Thoracic aorta (tissue), 2 donors: Measurements from ENCODE around the gene ATP13A2. TPM values are rescaled to one million over a fixed set of nuclear protein-coding genes. Genes with fewer than 3 reads are reported as not detected.

Experiments used
- ATAC-seq: fragments of 150-250 bp; one replicate; pipeline ENCODE4 v1.8.0; 2017; ENCODE audit warnings: low read depth; ENCODE audit not compliant: insufficient number of reproducible peaks, low FRiP score
- DNase-seq: peaks from one replicate; pipeline ENCODE4 v3.0.0-alpha.2; 2020; ENCODE audit warnings: low spot score
- H3K27ac ChIP-seq, 2 donors: fragments of 200-600 bp; sonication (generic); 1 replicate in 1 of 2; 2 replicates in 1 of 2; pipeline ENCODE4 v1.5.1; 2016; ENCODE audit warnings: mild to moderate bottlenecking in 2 of 2, moderate library complexity in 2 of 2
- H3K27me3 ChIP-seq: fragments of 200-600 bp; sonication (generic); replicated peaks from 2 replicates; pipeline ENCODE4 v1.6.0; 2016; ENCODE audit warnings: mild to moderate bottlenecking; ENCODE audit not compliant: insufficient read depth
- H3K36me3 ChIP-seq: fragments of 200-600 bp; sonication (generic); one replicate; pipeline ENCODE4 v1.5.1; 2016
- H3K4me1 ChIP-seq, 2 donors: fragments of 200-600 bp; sonication (generic); 1 replicate in 1 of 2; 2 replicates in 1 of 2; pipeline versions ENCODE4 v1.5.1 to v1.6.0; 2016; ENCODE audit warnings: low read depth in 2 of 2, mild to moderate bottlenecking in 1 of 2; ENCODE audit not compliant: control insufficient read depth in 1 of 2
- H3K4me3 ChIP-seq: fragments of 200-600 bp; sonication (generic); 2 replicates; pipeline ENCODE4 v1.5.1; 2016; ENCODE audit warnings: mild to moderate bottlenecking
- H3K9me3 ChIP-seq: fragments of 200-600 bp; sonication (generic); 2 replicates; pipeline ENCODE4 v1.5.1; 2016
- total RNA-seq, 2 donors: library from RNA; depleted of rRNA; stranded (reverse); fragments of >200 nt; gene quantifications; one replicate each; pipeline versions ENCODE4 v1.1.0 to v1.2.3, GENCODE V29; 2016
- TF ChIP-seq, protein P1 (sequence below): fragments of 200-600 bp; sonication (generic); IDR thresholded peaks from one replicate; pipeline ENCODE4 v1.5.1; 2019; ENCODE audit warnings: antibody characterized with exemption

The ATP13A2 gene
- total RNA-seq, 2 donors from 2014 or later = 45.1 to 59.0 TPM

DNA sequence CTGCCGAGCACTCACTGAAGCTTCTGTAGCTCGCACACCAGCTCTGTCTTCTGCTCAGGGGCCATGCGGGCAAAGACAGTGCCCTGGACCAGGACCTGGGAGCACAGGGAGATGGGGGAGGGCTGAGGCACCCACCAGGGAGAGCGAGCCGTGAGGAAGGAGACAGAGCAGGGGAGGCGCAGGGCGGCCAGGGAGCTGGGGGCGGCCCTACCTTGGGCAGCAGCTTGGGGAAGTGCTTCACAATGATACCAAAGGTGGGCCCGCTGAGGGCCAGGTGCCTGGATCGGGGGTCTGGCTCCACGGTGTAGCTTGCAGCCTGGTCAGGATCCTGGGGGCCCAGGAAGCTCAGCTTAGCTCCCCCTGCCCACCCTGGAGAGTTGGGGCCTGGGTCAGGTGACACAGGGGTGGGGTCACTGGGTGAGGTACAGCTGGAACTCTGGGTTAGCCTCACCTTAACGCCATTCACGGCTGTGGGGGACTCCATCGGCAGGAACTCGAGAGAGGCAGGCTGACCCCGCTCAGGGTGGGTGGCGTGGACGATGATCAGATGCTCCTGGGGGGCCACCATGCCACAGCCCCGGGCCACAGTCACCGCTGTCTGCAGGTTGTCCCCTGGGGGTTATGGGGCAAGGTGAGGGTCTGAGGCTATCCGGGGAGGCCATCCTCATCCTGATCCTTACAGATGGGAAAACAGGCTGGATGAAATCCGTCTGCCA is 21.9 kb downstream of the ATP13A2 start:
- H3K27me3 ChIP-seq = no peaks in the 10 kb centered on the region
- TF ChIP-seq, protein P1, sequence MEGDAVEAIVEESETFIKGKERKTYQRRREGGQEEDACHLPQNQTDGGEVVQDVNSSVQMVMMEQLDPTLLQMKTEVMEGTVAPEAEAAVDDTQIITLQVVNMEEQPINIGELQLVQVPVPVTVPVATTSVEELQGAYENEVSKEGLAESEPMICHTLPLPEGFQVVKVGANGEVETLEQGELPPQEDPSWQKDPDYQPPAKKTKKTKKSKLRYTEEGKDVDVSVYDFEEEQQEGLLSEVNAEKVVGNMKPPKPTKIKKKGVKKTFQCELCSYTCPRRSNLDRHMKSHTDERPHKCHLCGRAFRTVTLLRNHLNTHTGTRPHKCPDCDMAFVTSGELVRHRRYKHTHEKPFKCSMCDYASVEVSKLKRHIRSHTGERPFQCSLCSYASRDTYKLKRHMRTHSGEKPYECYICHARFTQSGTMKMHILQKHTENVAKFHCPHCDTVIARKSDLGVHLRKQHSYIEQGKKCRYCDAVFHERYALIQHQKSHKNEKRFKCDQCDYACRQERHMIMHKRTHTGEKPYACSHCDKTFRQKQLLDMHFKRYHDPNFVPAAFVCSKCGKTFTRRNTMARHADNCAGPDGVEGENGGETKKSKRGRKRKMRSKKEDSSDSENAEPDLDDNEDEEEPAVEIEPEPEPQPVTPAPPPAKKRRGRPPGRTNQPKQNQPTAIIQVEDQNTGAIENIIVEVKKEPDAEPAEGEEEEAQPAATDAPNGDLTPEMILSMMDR = no peak
- no peaks in the 10 kb centered on the region for H3K9me3 ChIP-seq
- H3K4me3 ChIP-seq = no peak overlapping the region
- DNase-seq = no peak
- H3K4me1 ChIP-seq = no peaks in the 10 kb centered on the region
- peaks cover 29% of the 10 kb centered on the region for H3K36me3 ChIP-seq
- no peak overlapping the region for H3K27ac ChIP-seq
- ATAC-seq = no peak

- DNase-seq (no peak), ATAC-seq (no peak)
- Histone ChIP-seq H3K4me1 (peaks cover 0 to 8% of the 10 kb centered on the region in 2 donors), H3K27me3 (no peaks in the 10 kb centered on the region), H3K4me3 (no peak overlapping the region), H3K36me3 (peaks cover 29% of the 10 kb centered on the region), H3K27ac (no peak overlapping the region), H3K9me3 (no peaks in the 10 kb centered on the region)
- TF ChIP-seq, protein P1 = no peak
Measured at GRCh38 chr1:16988210-16988609, 23.5 kb downstream of the ATP13A2 start.

- Histone ChIP-seq H3K9me3 (no peaks in the 10 kb centered on the region), H3K27me3 (no peaks in the 10 kb centered on the region), H3K4me1 (peaks cover 0 to 8% of the 10 kb centered on the region in 2 donors), H3K27ac (no peak overlapping the region), H3K36me3 (peaks cover 29% of the 10 kb centered on the region), H3K4me3 (no peak overlapping the region)
- TF ChIP-seq, protein P1 = no peak
- no peak for ATAC-seq
- no peak for DNase-seq
Measured at GRCh38 chr1:16986962-16987361, 24.8 kb downstream of the ATP13A2 start.

GRCh38 chr1:16986560-16986959 is 25.2 kb downstream of the ATP13A2 start:
- H3K4me1 ChIP-seq = peaks cover 0 to 8% of the 10 kb centered on the region in 2 donors
- TF ChIP-seq, protein P1 = no peak
- no peak overlapping the region for H3K4me3 ChIP-seq
- no peaks in the 10 kb centered on the region for H3K27me3 ChIP-seq
- peaks cover 29% of the 10 kb centered on the region for H3K36me3 ChIP-seq
- no peaks in the 10 kb centered on the region for H3K9me3 ChIP-seq
- DNase-seq (no peak), ATAC-seq (no peak)
- no peak overlapping the region for H3K27ac ChIP-seq

DNA sequence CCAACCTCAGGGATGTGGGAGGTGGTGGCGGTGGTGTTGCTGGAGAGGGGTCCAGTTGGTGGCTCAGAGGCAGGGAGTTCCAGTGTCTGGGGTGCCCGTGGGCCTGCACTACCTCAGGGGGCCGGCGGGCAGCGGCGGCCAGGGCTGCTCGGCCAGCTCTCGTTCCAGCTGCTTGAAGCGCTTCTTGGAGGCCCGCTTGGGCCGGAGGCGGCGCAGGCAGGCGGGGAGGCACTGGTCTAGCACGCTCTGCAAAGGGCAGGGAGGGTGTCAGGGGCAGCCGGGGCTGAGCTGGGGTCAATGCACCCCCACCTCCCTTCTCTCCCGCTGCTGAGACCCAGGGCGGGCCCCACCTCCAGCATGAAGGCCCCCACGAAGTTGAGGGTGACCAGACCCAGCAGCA is 25.6 kb downstream of the ATP13A2 start:
- DNase-seq = no peak
- H3K4me3 ChIP-seq = no peak overlapping the region
- H3K36me3 ChIP-seq = peaks cover 29% of the 10 kb centered on the region
- ATAC-seq = no peak
- TF ChIP-seq, protein P1 = no peak
- peaks cover 0 to 8% of the 10 kb centered on the region in 2 donors for H3K4me1 ChIP-seq
- H3K27ac ChIP-seq = no peak overlapping the region
- H3K27me3 ChIP-seq = no peaks in the 10 kb centered on the region
- H3K9me3 ChIP-seq = no peaks in the 10 kb centered on the region
